H9 (cell line): Measurements from ENCODE around the gene CSRNP3. TPM values are rescaled to one million over a fixed set of nuclear protein-coding genes. Genes with fewer than 3 reads are reported as not detected.

Experiments used
- DNase-seq: peaks from one replicate; pipeline ENCODE4 v3.0.0-alpha.2; 2017
- H2AFZ ChIP-seq: one replicate; pipeline ENCODE4 v1.6.1; 2013; ENCODE audit warnings: mild to moderate bottlenecking, low read length, control low read depth, moderate library complexity
- H2AK5ac ChIP-seq: 2 replicates; pipeline ENCODE4 v1.6.1; 2013; ENCODE audit warnings: low read length, control low read depth, mixed read lengths; ENCODE audit not compliant: insufficient read length
- H2BK120ac ChIP-seq: one replicate; pipeline ENCODE4 v1.6.1; 2013; ENCODE audit warnings: low read depth, mild to moderate bottlenecking, low read length, control low read depth, inconsistent platforms; ENCODE audit not compliant: poor library complexity, severe bottlenecking
- H2BK12ac ChIP-seq: 2 replicates; pipeline ENCODE4 v1.6.1; 2013; ENCODE audit warnings: low read length, control low read depth, mixed read lengths, low read depth; ENCODE audit not compliant: insufficient read length
- H2BK15ac ChIP-seq: 2 replicates; pipeline ENCODE4 v1.6.1; 2013; ENCODE audit warnings: low read depth, low read length, control low read depth
- H2BK20ac ChIP-seq: one replicate; pipeline ENCODE4 v1.6.1; 2013; ENCODE audit warnings: low read depth, mild to moderate bottlenecking, low read length, control low read depth, inconsistent platforms; ENCODE audit not compliant: poor library complexity, severe bottlenecking
- H2BK5ac ChIP-seq: 2 replicates; pipeline ENCODE4 v1.6.1; 2013; ENCODE audit warnings: low read length, control low read depth, mixed read lengths; ENCODE audit not compliant: insufficient read length
- H3K14ac ChIP-seq: 2 replicates; pipeline ENCODE4 v1.6.1; 2013; ENCODE audit warnings: low read length, control low read depth; ENCODE audit not compliant: insufficient read depth
- H3K18ac ChIP-seq: 2 replicates; pipeline ENCODE4 v1.6.1; 2013; ENCODE audit warnings: low read depth, mild to moderate bottlenecking, mixed read lengths, low read length, control low read depth; ENCODE audit not compliant: insufficient read length
- H3K23ac ChIP-seq: 2 replicates; pipeline ENCODE4 v1.6.1; 2013; ENCODE audit warnings: low read length, control low read depth, mixed read lengths, low read depth; ENCODE audit not compliant: insufficient read length
- H3K23me2 ChIP-seq: 2 replicates; pipeline ENCODE4 v1.6.1; 2013; ENCODE audit warnings: low read depth, mild to moderate bottlenecking, mixed read lengths, low read length, control low read depth; ENCODE audit not compliant: insufficient read length, poor library complexity, severe bottlenecking
- H3K27ac ChIP-seq: 2 replicates; pipeline ENCODE4 v1.5.1; 2013; ENCODE audit warnings: low read length, control low read depth, mixed read lengths, low read depth; ENCODE audit not compliant: insufficient read length
- H3K27me3 ChIP-seq: 2 replicates; pipeline ENCODE4 v1.6.1; 2013; ENCODE audit warnings: low read length, control low read depth, inconsistent platforms; ENCODE audit not compliant: insufficient read depth
- H3K4ac ChIP-seq: 2 replicates; pipeline ENCODE4 v1.6.1; 2013; ENCODE audit warnings: low read depth, mild to moderate bottlenecking, control low read depth, inconsistent platforms, low read length, moderate library complexity
- H3K4me1 ChIP-seq: 2 replicates; pipeline ENCODE4 v1.6.1; 2013; ENCODE audit warnings: low read length, control low read depth, inconsistent platforms; ENCODE audit not compliant: insufficient read depth
- H3K4me2 ChIP-seq: 2 replicates; pipeline ENCODE4 v1.6.1; 2013; ENCODE audit warnings: low read length, control low read depth, mixed read lengths; ENCODE audit not compliant: insufficient read length, insufficient read depth
- H3K56ac ChIP-seq: 2 replicates; pipeline ENCODE4 v1.6.1; 2013; ENCODE audit warnings: low read depth, mild to moderate bottlenecking, mixed read lengths, low read length, control low read depth; ENCODE audit not compliant: insufficient read length
- H3K79me1 ChIP-seq: 2 replicates; pipeline ENCODE4 v1.6.1; 2013; ENCODE audit warnings: low read depth, mild to moderate bottlenecking, moderate library complexity, low read length, control low read depth, inconsistent platforms; ENCODE audit not compliant: insufficient read depth, poor library complexity, severe bottlenecking
- H3K79me2 ChIP-seq: 2 replicates; pipeline ENCODE4 v1.6.1; 2013; ENCODE audit warnings: low read length, control low read depth, inconsistent platforms; ENCODE audit not compliant: insufficient read depth
- H3K9ac ChIP-seq: 2 replicates; pipeline ENCODE4 v1.6.1; 2013; ENCODE audit warnings: low read length, control low read depth, mixed read lengths; ENCODE audit not compliant: insufficient read length; ENCODE audit errors: extremely low read depth
- H3K9me3 ChIP-seq: one replicate; pipeline ENCODE4 v1.6.1; 2013; ENCODE audit warnings: low read depth, low read length, inconsistent platforms; ENCODE audit not compliant: control insufficient read depth
- H3T11ph ChIP-seq: one replicate; pipeline ENCODE4 v1.6.1; 2013; ENCODE audit warnings: mild to moderate bottlenecking, low read length, control low read depth, inconsistent platforms
- H4K20me1 ChIP-seq: one replicate; pipeline ENCODE4 v1.6.1; 2013; ENCODE audit not compliant: control insufficient read depth, insufficient read length, insufficient read depth
- H4K5ac ChIP-seq: 2 replicates; pipeline ENCODE4 v1.6.1; 2013; ENCODE audit warnings: low read depth, mild to moderate bottlenecking, mixed read lengths, low read length, control low read depth; ENCODE audit not compliant: insufficient read length
- H4K8ac ChIP-seq: replicated peaks from 2 replicates; pipeline ENCODE4 v1.6.1; 2013; ENCODE audit warnings: low read length, control low read depth, mixed read lengths, low read depth; ENCODE audit not compliant: insufficient read length
- H4K91ac ChIP-seq: 2 replicates; pipeline ENCODE4 v1.6.1; 2013; ENCODE audit warnings: low read depth, mild to moderate bottlenecking, moderate library complexity, mixed read lengths, low read length, control low read depth; ENCODE audit not compliant: insufficient read length
- H3K27ac Mint-ChIP-seq, 3 experiments: 2 replicates in 2 of 3; 3 replicates in 1 of 3; pipeline ENCODE4 v1.8.0; 2020 to 2021; ENCODE audit warnings: mixed read lengths in 3 of 3, mild to moderate bottlenecking in 1 of 3, moderate library complexity in 1 of 3
- H3K27me3 Mint-ChIP-seq: 2 replicates; pipeline ENCODE4 v1.8.0; 2021; ENCODE audit warnings: low read depth, mild to moderate bottlenecking, moderate library complexity, mixed read lengths
- H3K36me3 Mint-ChIP-seq, 3 experiments: 2 replicates in 2 of 3; 3 replicates in 1 of 3; pipeline ENCODE4 v1.8.0; 2020 to 2021; ENCODE audit warnings: low read depth in 3 of 3, mixed read lengths in 3 of 3; ENCODE audit not compliant: insufficient read depth in 1 of 3
- H3K4me1 Mint-ChIP-seq, 2 experiments: 2 replicates each; pipeline ENCODE4 v1.8.0; 2020; ENCODE audit warnings: mixed read lengths in 2 of 2
- H3K4me3 Mint-ChIP-seq, 2 experiments: 2 replicates in 1 of 2; 3 replicates in 1 of 2; pipeline ENCODE4 v1.8.0; 2020 to 2021; ENCODE audit warnings: mild to moderate bottlenecking in 2 of 2, mixed read lengths in 2 of 2, moderate library complexity in 1 of 2
- H3K9me3 Mint-ChIP-seq, 2 experiments: 2 replicates in 1 of 2; 3 replicates in 1 of 2; pipeline ENCODE4 v1.8.0; 2020; ENCODE audit warnings: mild to moderate bottlenecking in 2 of 2, mixed read lengths in 2 of 2, moderate library complexity in 1 of 2
- CTCF ChIP-seq: fragments of 200-600 bp; sonication (generic); conservative IDR thresholded peaks from 3 replicates; pipeline ENCODE4 v1.8.0; 2021; ENCODE audit warnings: antibody characterized with exemption, mild to moderate bottlenecking
- WGBS: extraction: QIAGEN DNeasy Blood & Tissue Kit; methylation state at CpG from one replicate; pipeline ENCODE4 v1.1.7; 2013; ENCODE audit warnings: missing lambda C conversion rate, low lambda C conversion rate, mixed read lengths; ENCODE audit not compliant: insufficient read length; ENCODE audit errors: extremely low coverage; 5-methylcytosine and 5-hydroxymethylcytosine counted together
- total RNA-seq: library from RNA; stranded (reverse); gene quantifications from 2 replicates; pipeline ENCODE4 v1.2.1, GENCODE V29; 2021

CSRNP3 gene
- total RNA-seq, 1 experiment from 2014 or later, result 3.6 TPM

GRCh38 chr2:165434865-165435496 lies 34.5 kb upstream of the CSRNP3 start:
- Mint-ChIP-seq H3K4me1 (peaks cover 38 to 40% of the 10 kb centered on the region in 2 experiments), H3K36me3 (no peaks in the 10 kb centered on the region), H3K27ac (peak overlapping the region in 2 of 3 experiments; percentile 6 to 41; a peak in 3 of 7 replicates), H3K9me3 (peaks cover 0 to 6% of the 10 kb centered on the region in 2 experiments; a peak in 2 of 5 replicates), H3K4me3 (no peak overlapping the region), H3K27me3 (no peaks in the 10 kb centered on the region)
- Histone ChIP-seq H3K9me3 (no peaks in the 10 kb centered on the region), H3K27me3 (no peaks in the 10 kb centered on the region), H3K27ac (no peak overlapping the region), H2BK120ac (no peak overlapping the region), H2AFZ (no peak overlapping the region), H4K8ac (no peak overlapping the region), H3K9ac (no peak overlapping the region), H2BK15ac (no peak overlapping the region), H3K56ac (no peak overlapping the region), H2BK12ac (no peak overlapping the region), H2BK20ac (no peak overlapping the region), H3K23me2 (no peaks in the 10 kb centered on the region), H3T11ph (no peak overlapping the region), H2AK5ac (no peak overlapping the region), H3K14ac (no peak overlapping the region), H4K91ac (no peak overlapping the region), H3K79me2 (no peaks in the 10 kb centered on the region), H3K4me2 (no peak overlapping the region), H3K4ac (no peak overlapping the region), H4K20me1 (no peaks in the 10 kb centered on the region), H3K23ac (no peak overlapping the region), H3K18ac (no peak overlapping the region), H4K5ac (no peak overlapping the region), H3K79me1 (no peaks in the 10 kb centered on the region), H2BK5ac (no peak overlapping the region), H3K4me1 (peaks cover 5% of the 10 kb centered on the region)
- no peak for DNase-seq
- no peak for TF ChIP-seq CTCF
- no CpG with 5 or more reads among the region's 1 CpG for WGBS
